SHP77 (cell line): ENCODE data around the gene TOMM5.

Source experiments
- DNase-seq, 2 experiments: peaks; one replicate each; lab custom pipeline; 2025; lab: John Stamatoyannopoulos, UW

Gene TOMM5

GRCh38 chr9:37592108-37592951 lies at the start of gene TOMM5:
Gene TOMM5 (minus strand): TSS chr9:37592597. CDS start chr9:37592532, 65 bp downstream.
- peak; percentile 71 to 80 for DNase-seq

- no peak for DNase-seq
Observed at GRCh38 chr9:37641331-37641730, 48.9 kb upstream of the TOMM5 start.

- no peak for DNase-seq
Observed at GRCh38 chr9:37640246-37640645, 47.8 kb upstream of the TOMM5 start.

GRCh38 chr9:37639841-37640240 lies 47.4 kb upstream of the TOMM5 start:
- DNase-seq, result no peak

GRCh38 chr9:37639109-37639762 lies 46.8 kb upstream of the TOMM5 start:
- DNase-seq, result no peak

- no peak for DNase-seq
Observed at GRCh38 chr9:37636511-37637448, 44.4 kb upstream of the TOMM5 start.

- DNase-seq, result no peak
Observed at GRCh38 chr9:37635808-37636207, 43.4 kb upstream of the TOMM5 start.

- DNase-seq, result no peak
Observed at GRCh38 chr9:37632479-37632878, 40.1 kb upstream of the TOMM5 start.

- DNase-seq, result no peak
Observed at GRCh38 chr9:37626708-37627292, 34.4 kb upstream of the TOMM5 start.

GRCh38 chr9:37625758-37626147 lies 33.4 kb upstream of the TOMM5 start:
- no peak for DNase-seq

GRCh38 chr9:37625036-37625757 lies 32.8 kb upstream of the TOMM5 start:
- DNase-seq, result no peak

- no peak for DNase-seq
Observed at GRCh38 chr9:37624073-37624472, 31.7 kb upstream of the TOMM5 start.

- DNase-seq, result no peak
Observed at GRCh38 chr9:37623267-37623666, 30.9 kb upstream of the TOMM5 start.

- DNase-seq, result no peak
Observed at GRCh38 chr9:37622462-37622861, 30.1 kb upstream of the TOMM5 start.

GRCh38 chr9:37621273-37622121 lies 29.1 kb upstream of the TOMM5 start:
- DNase-seq, result no peak

- DNase-seq, result no peak
Observed at GRCh38 chr9:37620396-37620795, 28.0 kb upstream of the TOMM5 start.

- no peak for DNase-seq
Observed at GRCh38 chr9:37619806-37620205, 27.4 kb upstream of the TOMM5 start.

GRCh38 chr9:37618817-37619216 lies 26.4 kb upstream of the TOMM5 start:
- no peak for DNase-seq

GRCh38 chr9:37617832-37618231 lies 25.4 kb upstream of the TOMM5 start:
- DNase-seq, result no peak

- no peak for DNase-seq
Observed at GRCh38 chr9:37617161-37617560, 24.8 kb upstream of the TOMM5 start.
